Measurements from ENCODE around the gene RAB3GAP1. TPM values are rescaled to one million over a fixed set of nuclear protein-coding genes. Genes with fewer than 3 reads are reported as not detected.
"Not testable (repeated sequence)": the region's sequence is repeated elsewhere in the genome, so short reads cannot be mapped to it uniquely, and the experiment has no call there.

The RAB3GAP1 gene
- total RNA-seq, 1 experiment from 2014 or later = 35.8 TPM

DNA sequence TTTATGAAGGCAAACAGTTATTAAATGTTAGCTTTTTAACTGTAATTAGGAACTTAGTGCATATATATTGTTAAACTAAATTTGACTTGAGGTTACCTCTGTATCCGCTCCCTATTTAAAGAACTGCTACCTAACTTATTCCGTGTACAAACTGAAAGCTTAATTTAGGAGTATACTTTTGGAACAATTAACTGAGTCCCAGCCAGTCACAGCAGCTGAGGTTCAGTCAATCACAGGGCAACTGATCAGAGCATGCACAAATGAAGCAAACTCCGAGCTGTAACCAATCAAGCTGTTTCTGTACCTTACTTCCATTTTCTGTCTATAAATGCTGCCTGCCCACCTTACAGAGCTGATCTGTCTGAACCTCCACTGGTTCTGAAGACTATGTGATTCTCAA lies 61.2 kb downstream of the RAB3GAP1 start:
- no peaks in the 10 kb centered on the region for H3F3A ChIP-seq (ENCODE audit: low read length, unreplicated experiment)
- H3K27ac ChIP-seq (ENCODE audit: low read length) = no peak overlapping the region
- no TSS peak for BruUV-seq (replicated peaks)
- H3K27me3 ChIP-seq (ENCODE audit: low read length) = no peaks in the 10 kb centered on the region
- TF ChIP-seq EZH2phosphoT487 (IDR thresholded peaks at IDR 0.05; ENCODE audit: borderline replicate concordance, low read length) = no peak
- TF ChIP-seq, protein P1, sequence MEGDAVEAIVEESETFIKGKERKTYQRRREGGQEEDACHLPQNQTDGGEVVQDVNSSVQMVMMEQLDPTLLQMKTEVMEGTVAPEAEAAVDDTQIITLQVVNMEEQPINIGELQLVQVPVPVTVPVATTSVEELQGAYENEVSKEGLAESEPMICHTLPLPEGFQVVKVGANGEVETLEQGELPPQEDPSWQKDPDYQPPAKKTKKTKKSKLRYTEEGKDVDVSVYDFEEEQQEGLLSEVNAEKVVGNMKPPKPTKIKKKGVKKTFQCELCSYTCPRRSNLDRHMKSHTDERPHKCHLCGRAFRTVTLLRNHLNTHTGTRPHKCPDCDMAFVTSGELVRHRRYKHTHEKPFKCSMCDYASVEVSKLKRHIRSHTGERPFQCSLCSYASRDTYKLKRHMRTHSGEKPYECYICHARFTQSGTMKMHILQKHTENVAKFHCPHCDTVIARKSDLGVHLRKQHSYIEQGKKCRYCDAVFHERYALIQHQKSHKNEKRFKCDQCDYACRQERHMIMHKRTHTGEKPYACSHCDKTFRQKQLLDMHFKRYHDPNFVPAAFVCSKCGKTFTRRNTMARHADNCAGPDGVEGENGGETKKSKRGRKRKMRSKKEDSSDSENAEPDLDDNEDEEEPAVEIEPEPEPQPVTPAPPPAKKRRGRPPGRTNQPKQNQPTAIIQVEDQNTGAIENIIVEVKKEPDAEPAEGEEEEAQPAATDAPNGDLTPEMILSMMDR (conservative IDR thresholded peaks at IDR 0.05; ENCODE audit: low read depth, low read length) = no peak
- no peaks in the 10 kb centered on the region for H3K79me2 ChIP-seq (ENCODE audit: low read length)
- ATAC-seq = no peak
- H3K9me2 ChIP-seq (replicated peaks; ENCODE audit: low read length) = no peaks in the 10 kb centered on the region
- H3K4me1 ChIP-seq (ENCODE audit: insufficient read depth, low read length) = no peaks in the 10 kb centered on the region
- H3K4me3 ChIP-seq (ENCODE audit: low read length) = no peak overlapping the region
- H3K4me2 ChIP-seq (ENCODE audit: low read length) = no peak overlapping the region
- H3K9me3 ChIP-seq (ENCODE audit: low read length) = no peaks in the 10 kb centered on the region
- ChIA-PET CTCF (no interaction called here), POLR2A (ENCODE audit: unreplicated experiment) (no interaction called here)
- peaks cover 6% of the 10 kb centered on the region; the same call in 1 of the 2 replicates for H3K36me3 ChIP-seq (ENCODE audit: low read depth, low read length)
- no peak for DNase-seq
- no peaks in the 10 kb centered on the region for H4K20me1 ChIP-seq (ENCODE audit: low read length)
- no peak overlapping the region for H3K9ac ChIP-seq (ENCODE audit: low read length)
- intact Hi-C loops (cut with micrococcal nuclease) = no loop called here
- H2AFZ ChIP-seq (ENCODE audit: low read length) = no peak overlapping the region

DNA sequence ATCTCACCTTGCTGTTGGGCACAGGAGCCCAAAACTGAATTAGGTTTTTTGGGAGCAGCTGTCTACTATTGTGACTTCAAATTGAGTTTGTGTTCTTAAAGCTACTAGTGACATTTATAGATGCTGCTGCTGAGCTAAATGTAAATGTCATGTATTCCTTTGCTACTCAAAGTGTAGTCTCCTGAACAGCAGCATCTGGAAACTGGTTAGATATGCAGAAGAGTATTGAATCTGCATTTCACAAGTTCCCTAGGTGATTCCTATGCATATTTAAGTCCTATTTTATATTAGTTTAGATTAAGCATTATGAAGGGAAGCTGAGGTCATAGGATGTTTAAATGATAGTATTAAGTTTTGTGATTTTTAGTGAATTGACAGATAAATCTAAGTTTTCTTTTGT lies 67.5 kb downstream of the RAB3GAP1 start:
- Histone ChIP-seq H3K36me3 (ENCODE audit: low read depth, low read length) (peaks cover 8% of the 10 kb centered on the region; the same call in 1 of the 2 replicates), H3F3A (ENCODE audit: low read length, unreplicated experiment) (no peaks in the 10 kb centered on the region), H3K4me3 (ENCODE audit: low read length) (no peak overlapping the region), H2AFZ (ENCODE audit: low read length) (no peak overlapping the region), H3K4me1 (ENCODE audit: insufficient read depth, low read length) (peaks cover 7% of the 10 kb centered on the region; the same call in 1 of the 2 replicates), H3K27ac (ENCODE audit: low read length) (no peak overlapping the region), H3K9ac (ENCODE audit: low read length) (no peak overlapping the region), H3K27me3 (ENCODE audit: low read length) (no peaks in the 10 kb centered on the region), H3K9me2 (replicated peaks; ENCODE audit: low read length) (no peaks in the 10 kb centered on the region), H3K79me2 (ENCODE audit: low read length) (no peaks in the 10 kb centered on the region), H3K9me3 (ENCODE audit: low read length) (no peaks in the 10 kb centered on the region), H3K4me2 (ENCODE audit: low read length) (no peak overlapping the region), H4K20me1 (ENCODE audit: low read length) (no peaks in the 10 kb centered on the region)
- TF ChIP-seq EZH2phosphoT487 (IDR thresholded peaks at IDR 0.05; ENCODE audit: borderline replicate concordance, low read length) (no peak), EZH2 (IDR thresholded peaks at IDR 0.05; ENCODE audit: low read length, unreplicated experiment) (no peak)
- TF ChIP-seq, protein P1 (conservative IDR thresholded peaks at IDR 0.05; ENCODE audit: low read depth, low read length) = no peak
- no TSS peak for BruUV-seq (replicated peaks)
- ATAC-seq = no peak
- POLR2A ChIA-PET (ENCODE audit: unreplicated experiment) = no interaction called here
- CTCF ChIA-PET = no interaction called here
- intact Hi-C loops (cut with micrococcal nuclease) = no loop called here
- DNase-seq = no peak

DNA sequence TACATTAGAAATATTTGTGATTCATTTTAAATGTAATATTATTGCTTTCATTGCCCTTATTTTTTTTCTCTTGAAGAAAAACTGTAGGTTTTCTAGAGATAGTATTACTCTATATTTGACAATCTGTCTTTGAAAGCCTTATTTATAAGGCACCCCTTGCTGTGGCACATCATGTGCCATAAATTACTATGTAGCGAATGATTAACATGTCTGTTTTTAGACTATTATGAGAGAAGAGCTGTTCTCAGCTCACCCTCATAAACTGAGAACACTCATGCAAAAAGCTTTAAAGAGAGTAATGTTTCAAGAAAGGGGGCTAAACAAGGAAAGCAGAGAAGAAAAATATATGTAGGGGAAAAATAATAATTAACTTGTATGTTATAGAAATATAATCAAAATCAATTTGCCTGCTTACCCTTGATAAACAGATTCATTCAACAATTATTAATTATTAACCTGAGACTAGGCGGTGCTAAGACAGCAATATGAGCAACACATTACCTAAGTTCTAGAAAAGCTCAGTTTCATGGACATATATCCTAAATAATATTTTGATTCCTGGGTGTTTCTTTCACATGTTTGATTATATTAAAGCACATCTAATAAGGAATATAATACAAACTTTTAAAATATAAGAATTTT lies 69.0 kb downstream of the RAB3GAP1 start:
- Histone ChIP-seq H3K9me3 (ENCODE audit: low read length) (no peaks in the 10 kb centered on the region), H3K4me3 (ENCODE audit: low read length) (no peak overlapping the region), H3K79me2 (ENCODE audit: low read length) (no peaks in the 10 kb centered on the region), H2AFZ (ENCODE audit: low read length) (no peak overlapping the region), H3F3A (ENCODE audit: low read length, unreplicated experiment) (no peaks in the 10 kb centered on the region), H3K27ac (ENCODE audit: low read length) (no peak overlapping the region), H3K36me3 (ENCODE audit: low read depth, low read length) (peaks cover 10% of the 10 kb centered on the region; the same call in 1 of the 2 replicates), H3K4me2 (ENCODE audit: low read length) (no peak overlapping the region), H3K9ac (ENCODE audit: low read length) (no peak overlapping the region), H4K20me1 (ENCODE audit: low read length) (no peaks in the 10 kb centered on the region), H3K27me3 (ENCODE audit: low read length) (no peaks in the 10 kb centered on the region), H3K4me1 (ENCODE audit: insufficient read depth, low read length) (peaks cover 20% of the 10 kb centered on the region), H3K9me2 (replicated peaks; ENCODE audit: low read length) (no peaks in the 10 kb centered on the region)
- no peak for DNase-seq
- ChIA-PET CTCF (no interaction called here), POLR2A (ENCODE audit: unreplicated experiment) (no interaction called here)
- TF ChIP-seq, protein P1 (conservative IDR thresholded peaks at IDR 0.05; ENCODE audit: low read depth, low read length) = no peak
- TF ChIP-seq EZH2phosphoT487 (IDR thresholded peaks at IDR 0.05; ENCODE audit: borderline replicate concordance, low read length) (no peak), EZH2 (IDR thresholded peaks at IDR 0.05; ENCODE audit: low read length, unreplicated experiment) (no peak)
- no peak for ATAC-seq
- intact Hi-C loops (cut with micrococcal nuclease) = loop anchor here (5.0 kb wide), 1 partner anchor 119 kb away; no protein-coding TSS in a partner anchor
- BruUV-seq (replicated peaks) = no TSS peak

DNA sequence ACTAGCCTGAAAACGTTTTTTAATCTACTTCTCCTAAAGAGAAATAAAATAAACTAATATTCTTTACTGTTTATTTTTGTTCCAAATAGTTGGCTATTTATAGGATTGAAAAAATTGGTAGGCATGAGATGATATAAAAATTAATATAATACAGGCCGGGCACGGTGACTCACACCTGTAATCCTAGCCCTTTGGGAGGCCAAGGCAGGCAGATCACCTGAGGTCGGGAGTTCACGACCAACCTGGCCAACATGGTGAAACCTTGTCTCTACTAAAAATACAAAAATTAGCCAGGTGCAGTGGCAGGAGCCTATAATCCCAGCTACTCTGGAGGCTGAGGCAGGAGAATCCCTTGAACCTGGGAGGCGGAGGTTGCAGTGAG lies 69.6 kb downstream of the RAB3GAP1 start:
- H3K79me2 ChIP-seq (ENCODE audit: low read length); H3K4me3 ChIP-seq (ENCODE audit: low read length); H4K20me1 ChIP-seq (ENCODE audit: low read length); H3K27ac ChIP-seq (ENCODE audit: low read length); BruUV-seq (replicated peaks); H3K9me2 ChIP-seq (replicated peaks; ENCODE audit: low read length); ATAC-seq; POLR2A ChIA-PET (ENCODE audit: unreplicated experiment); H2AFZ ChIP-seq (ENCODE audit: low read length); H3K27me3 ChIP-seq (ENCODE audit: low read length); DNase-seq; H3K9me3 ChIP-seq (ENCODE audit: low read length); H3K9ac ChIP-seq (ENCODE audit: low read length); CTCF ChIA-PET; H3K4me2 ChIP-seq (ENCODE audit: low read length); H3F3A ChIP-seq (ENCODE audit: low read length, unreplicated experiment): not testable (repeated sequence)
- intact Hi-C loops (cut with micrococcal nuclease) = loop anchor here (5.0 kb wide), 1 partner anchor 119 kb away; no protein-coding TSS in a partner anchor
- H3K36me3 ChIP-seq (ENCODE audit: low read depth, low read length) = peaks cover 15% of the 10 kb centered on the region; the same call in 1 of the 2 replicates
- peaks cover 20% of the 10 kb centered on the region for H3K4me1 ChIP-seq (ENCODE audit: insufficient read depth, low read length)
